Activated naive CD4-positive, alpha-beta T cell treated with Interleukin-2 at 50 U/mL for 16 hours (primary cell): ENCODE results near the gene RNF123.

Experiments used
- DNase-seq: peaks from one replicate; pipeline ENCODE4 v3.0.0-alpha.2; 2020

RNF123 gene

GRCh38 chr3:49705390-49705960 is 16.1 kb downstream of the RNF123 start:
- DNase-seq, result no peak

- DNase-seq, result no peak
Measured at GRCh38 chr3:49706456-49707112, 17.2 kb downstream of the RNF123 start.

GRCh38 chr3:49707113-49707480 is 17.7 kb downstream of the RNF123 start:
- no peak for DNase-seq

- DNase-seq, result no peak
Measured at GRCh38 chr3:49709852-49710251, 20.5 kb downstream of the RNF123 start.

GRCh38 chr3:49711489-49711888 is 22.1 kb downstream of the RNF123 start:
- DNase-seq, result no peak

- DNase-seq, result no peak
Measured at GRCh38 chr3:49712166-49712565, 22.8 kb downstream of the RNF123 start.

- DNase-seq, result no peak
Measured at GRCh38 chr3:49712631-49713317, 23.4 kb downstream of the RNF123 start.

GRCh38 chr3:49713336-49714105 is 24.2 kb downstream of the RNF123 start:
- no peak for DNase-seq

GRCh38 chr3:49714728-49715550 is 25.6 kb downstream of the RNF123 start:
- no peak for DNase-seq

- no peak for DNase-seq
Measured at GRCh38 chr3:49715611-49716121, 26.3 kb downstream of the RNF123 start.

- DNase-seq, result no peak
Measured at GRCh38 chr3:49716169-49716568, 26.8 kb downstream of the RNF123 start.

- no peak for DNase-seq
Measured at GRCh38 chr3:49716691-49717210, 27.4 kb downstream of the RNF123 start.

- DNase-seq, result no peak
Measured at GRCh38 chr3:49717211-49717958, 28.0 kb downstream of the RNF123 start.

- DNase-seq, result no peak
Measured at GRCh38 chr3:49717959-49718857, 28.9 kb downstream of the RNF123 start.

GRCh38 chr3:49718858-49719213 is 29.5 kb downstream of the RNF123 start:
- no peak for DNase-seq

GRCh38 chr3:49719214-49719884 is 30.0 kb downstream of the RNF123 start, which contains the start of gene AMIGO3:
AMIGO3 (minus strand) TSS chr3:49719684; CDS start chr3:49719465, 219 bp downstream.
- DNase-seq, result peak; percentile 91

- DNase-seq, result no peak
Measured at GRCh38 chr3:49720855-49721595, 31.7 kb downstream of the RNF123 start.

GRCh38 chr3:49721596-49721895 is 32.2 kb downstream of the RNF123 start:
- DNase-seq, result no peak
